HepG2 (cell line): Measurements from ENCODE around the gene GBA2. TPM values are rescaled to one million over a fixed set of nuclear protein-coding genes. Genes with fewer than 3 reads are reported as not detected.

Experiments used
- ATAC-seq: fragments of 200-7000 bp; cut with Tn5 transposase; 3 replicates; pipeline ENCODE4 v1.9.1; 2020; ENCODE audit warnings: mild to moderate bottlenecking, moderate library complexity
- BruUV-seq: library from RNA; stranded (reverse); fragments of 400-500 nt; replicated peaks from 2 replicates; lab custom pipeline; 2021; lab: Mats Ljungman, UMichigan
- CTCF ChIA-PET: fragments of 300-600 bp; formaldehyde crosslinking; extraction: SDS; loops from one replicate; lab custom pipeline; 2021; ENCODE audit warnings: low total read pairs, inconsistent platforms, low intra/inter-chr PET ratio; lab: Yijun Ruan, JAX
- POLR2A ChIA-PET: fragments of 350-600 bp; sonication (Branson Sonifier 250); formaldehyde crosslinking; loops from one replicate; lab custom pipeline; 2020; ENCODE audit warnings: antibody characterized with exemption, inconsistent platforms; lab: Yijun Ruan, JAX
- DNase-seq: peaks from one replicate; pipeline ENCODE4 v3.0.0-alpha.2; 2015; ENCODE audit warnings: low spot score
- FAIRE-seq: peaks from 3 replicates; lab custom pipeline; 2011; peaks lifted over from hg19 to GRCh38; lab: Jason Lieb, UNC
- H2AFZ ChIP-seq: one replicate; pipeline ENCODE4 v1.6.1; 2011; ENCODE audit warnings: low read length, inconsistent platforms
- H3K27ac ChIP-seq: fragments of 300-600 bp; 3 replicates; pipeline ENCODE4 v1.8.0; 2011; ENCODE audit warnings: mixed run types, mild to moderate bottlenecking, mixed read lengths, low read length, inconsistent platforms; ENCODE audit not compliant: insufficient read depth; ENCODE audit errors: extremely low read length
- H3K27me3 ChIP-seq, 2 experiments: fragments of 200-600 bp in 1 of 2; 2 replicates in 1 of 2; 3 replicates in 1 of 2; pipeline versions ENCODE4 v1.6.0 to v1.8.0; 2011; ENCODE audit warnings: low read length in 2 of 2, mild to moderate bottlenecking in 2 of 2, moderate library complexity in 2 of 2, inconsistent platforms in 1 of 2; ENCODE audit not compliant: insufficient read depth in 2 of 2, control insufficient read depth in 1 of 2
- H3K36me3 ChIP-seq, 2 experiments: fragments of 200-600 bp in 1 of 2; replicated peaks in 1 of 2; 2 replicates in 1 of 2; 3 replicates in 1 of 2; pipeline versions ENCODE4 v1.5.1 to v1.8.0; 2011; ENCODE audit warnings: low read length in 2 of 2, inconsistent platforms in 1 of 2; ENCODE audit not compliant: insufficient read depth in 2 of 2, control insufficient read depth in 1 of 2
- H3K4me1 ChIP-seq: 2 replicates; pipeline ENCODE4 v1.5.1; 2012; ENCODE audit warnings: low read length, inconsistent platforms; ENCODE audit not compliant: insufficient read depth
- H3K4me2 ChIP-seq: 2 replicates; pipeline ENCODE4 v1.6.0; 2011; ENCODE audit warnings: low read depth, low read length, inconsistent platforms
- H3K4me3 ChIP-seq, 3 experiments: fragments of 200-600 bp in 1 of 3; sonication (generic), shearing (Covaris generic) in 1 of 3; replicated peaks in 1 of 3; 2 replicates each; pipeline ENCODE4 v1.5.1; 2011 to 2016; ENCODE audit warnings: low read length in 3 of 3, inconsistent platforms in 2 of 3, low read depth in 2 of 3, mild to moderate bottlenecking in 2 of 3, control low read depth in 1 of 3, mixed read lengths in 1 of 3; ENCODE audit not compliant: insufficient read depth in 1 of 3
- H3K79me2 ChIP-seq: one replicate; pipeline ENCODE4 v1.6.1; 2011; ENCODE audit warnings: low read length, inconsistent platforms; ENCODE audit not compliant: insufficient read depth
- H3K9ac ChIP-seq: 2 replicates; pipeline ENCODE4 v1.6.0; 2011; ENCODE audit warnings: mild to moderate bottlenecking, low read depth, low read length, inconsistent platforms; ENCODE audit not compliant: insufficient read depth
- H3K9me3 ChIP-seq: 2 replicates; pipeline ENCODE4 v1.5.1; 2012; ENCODE audit warnings: mild to moderate bottlenecking, low read length
- H4K20me1 ChIP-seq: 2 replicates; pipeline ENCODE4 v1.6.0; 2011; ENCODE audit warnings: inconsistent platforms, mild to moderate bottlenecking, low read length, moderate library complexity; ENCODE audit not compliant: insufficient read depth
- FOSL2 ChIP-seq: sonication (generic); formaldehyde crosslinking; IDR thresholded peaks from 2 replicates; pipeline ENCODE4 v1.4.0; 2020; ENCODE audit warnings: missing genetic modification reagents
- HCFC1 ChIP-seq: fragments of 150-350 bp; IDR thresholded peaks from 2 replicates; pipeline ENCODE4 v1.6.1; 2014; ENCODE audit warnings: low read depth, low read length
- NR2F1 ChIP-seq, 2 experiments: fragments of 450-650 bp in 1 of 2; formaldehyde crosslinking in 1 of 2; IDR thresholded peaks; 2 replicates each; pipeline versions ENCODE4 v1.5.0 to v1.6.1; 2016 to 2020; ENCODE audit warnings: mild to moderate bottlenecking in 1 of 2, missing compliant biosample characterization in 1 of 2, missing genetic modification reagents in 1 of 2, moderate library complexity in 1 of 2
- NR2F6 ChIP-seq, 2 experiments: IDR thresholded peaks; 2 replicates each; pipeline ENCODE4 v1.6.1; 2016; ENCODE audit warnings: antibody characterized with exemption in 1 of 2, mild to moderate bottlenecking in 1 of 2
- ZNF629 ChIP-seq: sonication (generic); formaldehyde crosslinking; conservative IDR thresholded peaks from 2 replicates; pipeline ENCODE4 v1.5.0; 2020; ENCODE audit warnings: missing genetic modification reagents
- WGBS: methylation state at CpG from one replicate; pipeline ENCODE4 v1.1.6; 2017; ENCODE audit warnings: low lambda C conversion rate; 5-methylcytosine and 5-hydroxymethylcytosine counted together
- in situ Hi-C: cut with HindIII; loops from 2 replicates; pipeline ENCODE4 v1.10.0; 2017; ENCODE audit warnings: low pct_unique_long_range_greater_than_20kb; ENCODE audit not compliant: extremely low pct_ligation_motif_present
- intact Hi-C: fragments of 100-400 bp; cut with micrococcal nuclease; formaldehyde crosslinking; loops from one replicate; pipeline ENCODE4 v1.10.0; 2022; ENCODE audit not compliant: unreplicated experiment
- polyA plus RNA-seq, 8 experiments: library from polyadenylated mRNA; depleted of rRNA in 3 of 8; stranded (reverse) in 7 of 8; unstranded in 1 of 8; fragments of >200 nt; fragmentation: Illumina TruSeq in 4 of 8; extraction: Trizol in 4 of 8; gene quantifications; 2 replicates each; pipeline versions ENCODE4 v1.2.1 to v1.2.3, GENCODE V29; 2011 to 2016; ENCODE audit warnings: low read depth in 4 of 8, missing spikeins in 1 of 8, mixed read lengths in 1 of 8; ENCODE audit not compliant: insufficient read depth in 1 of 8
- total RNA-seq, 5 experiments: library from RNA; depleted of rRNA; stranded (reverse); fragments of >200 nt; fragmentation: Illumina TruSeq; extraction: Trizol; gene quantifications; 2 replicates each; pipeline ENCODE4 v1.2.3, GENCODE V29; 2016; ENCODE audit warnings: low read depth in 1 of 5
- TF ChIP-seq, protein P1 (sequence below): sonication (generic); formaldehyde crosslinking; IDR thresholded peaks from 2 replicates; pipeline ENCODE4 v1.5.0; 2020; ENCODE audit warnings: mild to moderate bottlenecking, low read depth, missing genetic modification reagents, borderline replicate concordance
- TF ChIP-seq, protein P2 (sequence below): sonication (generic); formaldehyde crosslinking; IDR thresholded peaks from 2 replicates; pipeline ENCODE4 v1.9.0; 2021; ENCODE audit warnings: missing genetic modification reagents, borderline replicate concordance

The GBA2 gene
- total and polyA plus RNA-seq, 2 of the 13 experiments (the other 11 are each of a cell fraction or from before 2014, with no cell fraction given) = 37.5 to 86.1 TPM

DNA sequence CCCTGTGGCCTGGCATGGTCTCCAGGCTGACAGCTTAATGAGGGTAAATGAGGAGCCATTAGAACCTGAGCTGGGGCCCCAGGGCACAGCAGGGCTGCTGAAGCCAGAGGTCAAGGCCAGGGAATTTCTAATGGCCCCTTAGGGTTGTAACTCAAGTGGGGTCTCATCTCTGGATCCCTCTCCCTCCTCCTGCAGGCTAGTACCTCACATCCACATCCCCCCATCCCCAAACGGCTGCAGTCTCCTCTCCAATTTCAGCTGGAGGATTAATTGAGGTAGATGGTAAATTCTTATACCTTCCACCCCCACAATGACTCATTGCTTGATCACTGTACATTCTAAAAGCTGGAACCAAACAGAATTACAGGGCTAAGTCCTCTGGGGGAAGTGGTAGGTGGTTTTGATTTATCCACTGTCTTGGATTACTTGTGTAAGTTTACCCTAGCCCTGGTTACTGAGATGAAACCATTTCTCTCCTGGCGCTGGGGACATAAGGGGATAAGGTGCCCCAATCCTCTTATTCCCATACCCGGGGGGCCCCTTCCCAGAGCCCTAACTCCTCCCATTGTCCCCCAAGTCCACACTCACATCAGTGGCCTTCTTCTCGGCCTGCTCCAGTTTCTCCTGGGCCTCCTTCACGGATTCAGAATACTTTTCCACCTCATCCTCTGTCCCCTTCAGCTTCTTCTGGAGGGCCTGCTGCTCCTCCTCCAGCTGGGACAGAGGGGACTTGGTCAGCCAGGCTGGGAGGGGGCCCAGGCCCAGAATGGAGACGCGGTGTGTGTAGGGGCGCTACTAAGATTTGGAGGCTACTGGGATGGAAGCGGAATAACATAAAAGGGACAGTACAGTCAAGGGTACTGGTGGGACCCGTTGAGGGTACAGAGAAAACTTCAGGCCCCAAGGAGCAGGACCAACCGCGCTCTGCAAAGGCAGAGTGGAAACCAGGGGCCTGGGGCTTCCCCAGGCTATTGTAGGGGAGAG is 60.2 kb downstream of the GBA2 start:
- peak overlapping the region; percentile 45 for H3K4me2 ChIP-seq
- peak overlapping the region in 1 of 3 experiments; percentile 23; a peak in 1 of 6 replicates for H3K4me3 ChIP-seq
- H3K27me3 ChIP-seq = no peaks in the 10 kb centered on the region
- H4K20me1 ChIP-seq = no peaks in the 10 kb centered on the region
- H3K9ac ChIP-seq = no peak overlapping the region
- H3K4me1 ChIP-seq = peaks cover 63% of the 10 kb centered on the region
- no TSS peak for BruUV-seq
- H3K79me2 ChIP-seq = no peaks in the 10 kb centered on the region
- ChIA-PET CTCF (no interaction called here), POLR2A (interaction anchor here (1.1 to 6.1 kb wide), 5 partner anchors 8 to 43 kb away, joined by 3 to 68 read pairs (median 8); partner anchors contain the start of genes ARHGEF39, CCDC107 and RMRP)
- 52% methylated on average over 12 of the region's 12 CpGs for WGBS
- TF ChIP-seq NR2F1 (CRISPR knock-in tag; IDR thresholded peaks at IDR 0.05) (peak in 1 of 2 experiments; percentile 82; a peak in 2 of 4 replicates), NR2F6 (IDR thresholded peaks at IDR 0.05) (peak; percentile 71), NR2F6 (CRISPR knock-in tag; IDR thresholded peaks at IDR 0.05) (peak; percentile 42; the same call in 1 of the 2 replicates), FOSL2 (CRISPR knock-in tag) (peak; percentile 40; the same call in 1 of the 2 replicates), HCFC1 (no peak)
- DNase-seq (peak; percentile 39), ATAC-seq (peak; percentile 9), FAIRE-seq (no peak)
- no peaks in the 10 kb centered on the region for H3K36me3 ChIP-seq
- no peaks in the 10 kb centered on the region for H3K9me3 ChIP-seq
- intact Hi-C loops (no loop called here), in situ Hi-C loops (no loop called here)
- H3K27ac ChIP-seq = no peak overlapping the region
- H2AFZ ChIP-seq = no peak overlapping the region

DNA sequence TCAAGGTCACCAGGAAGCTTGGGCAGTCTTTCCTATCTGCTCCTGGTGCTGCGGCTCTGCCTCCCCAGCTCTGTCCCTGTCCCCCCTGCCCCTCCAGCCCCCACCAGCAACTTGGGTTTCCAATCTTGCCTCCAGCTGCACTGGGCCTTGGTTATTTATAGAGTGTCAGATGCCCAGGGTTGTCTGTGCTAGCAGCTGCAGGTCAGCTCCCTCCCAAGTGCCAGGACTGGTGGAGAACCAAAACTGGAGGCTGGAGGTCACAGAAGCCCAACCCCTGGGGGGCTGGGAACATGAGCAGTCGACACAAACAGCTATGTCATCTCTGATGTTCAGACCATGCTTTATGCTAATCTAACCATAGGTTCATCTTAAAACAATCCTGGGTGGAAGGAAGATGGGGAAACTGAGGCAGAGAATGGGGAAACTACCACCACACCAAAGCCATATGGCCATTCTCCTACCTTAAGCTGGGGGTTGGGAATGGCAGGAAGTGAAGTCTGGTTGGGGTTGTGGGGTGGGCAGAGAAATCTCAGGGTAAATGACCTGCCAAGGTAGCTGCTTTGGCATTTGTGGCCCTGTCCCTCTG is 61.0 kb downstream of the GBA2 start:
- H3K9me3 ChIP-seq = no peaks in the 10 kb centered on the region
- no peaks in the 10 kb centered on the region for H3K79me2 ChIP-seq
- H3K9ac ChIP-seq = no peak overlapping the region
- 89% methylated on average over 1 of the region's 2 CpGs for WGBS
- H2AFZ ChIP-seq = no peak overlapping the region
- intact Hi-C loops (no loop called here), in situ Hi-C loops (no loop called here)
- FAIRE-seq (no peak), ATAC-seq (no peak), DNase-seq (no peak)
- CTCF ChIA-PET = no interaction called here
- no peaks in the 10 kb centered on the region for H4K20me1 ChIP-seq
- POLR2A ChIA-PET = interaction anchor here (0.7 to 6.1 kb wide), 5 partner anchors 7 to 29 kb away, joined by 3 to 68 read pairs (median 8); partner anchors contain the start of genes ARHGEF39, CCDC107 and RMRP
- H3K4me1 ChIP-seq = peaks cover 63% of the 10 kb centered on the region
- no peaks in the 10 kb centered on the region for H3K27me3 ChIP-seq
- BruUV-seq = no TSS peak
- no peak overlapping the region for H3K27ac ChIP-seq
- peak overlapping the region; percentile 41; the same call in 1 of the 2 replicates for H3K4me2 ChIP-seq
- H3K36me3 ChIP-seq = no peaks in the 10 kb centered on the region
- no peak overlapping the region for H3K4me3 ChIP-seq
- TF ChIP-seq, protein P1, sequence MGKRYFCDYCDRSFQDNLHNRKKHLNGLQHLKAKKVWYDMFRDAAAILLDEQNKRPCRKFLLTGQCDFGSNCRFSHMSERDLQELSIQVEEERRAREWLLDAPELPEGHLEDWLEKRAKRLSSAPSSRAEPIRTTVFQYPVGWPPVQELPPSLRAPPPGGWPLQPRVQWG = no peak
- no peak for TF ChIP-seq ZNF629 (CRISPR knock-in tag)
- TF ChIP-seq, protein P2, sequence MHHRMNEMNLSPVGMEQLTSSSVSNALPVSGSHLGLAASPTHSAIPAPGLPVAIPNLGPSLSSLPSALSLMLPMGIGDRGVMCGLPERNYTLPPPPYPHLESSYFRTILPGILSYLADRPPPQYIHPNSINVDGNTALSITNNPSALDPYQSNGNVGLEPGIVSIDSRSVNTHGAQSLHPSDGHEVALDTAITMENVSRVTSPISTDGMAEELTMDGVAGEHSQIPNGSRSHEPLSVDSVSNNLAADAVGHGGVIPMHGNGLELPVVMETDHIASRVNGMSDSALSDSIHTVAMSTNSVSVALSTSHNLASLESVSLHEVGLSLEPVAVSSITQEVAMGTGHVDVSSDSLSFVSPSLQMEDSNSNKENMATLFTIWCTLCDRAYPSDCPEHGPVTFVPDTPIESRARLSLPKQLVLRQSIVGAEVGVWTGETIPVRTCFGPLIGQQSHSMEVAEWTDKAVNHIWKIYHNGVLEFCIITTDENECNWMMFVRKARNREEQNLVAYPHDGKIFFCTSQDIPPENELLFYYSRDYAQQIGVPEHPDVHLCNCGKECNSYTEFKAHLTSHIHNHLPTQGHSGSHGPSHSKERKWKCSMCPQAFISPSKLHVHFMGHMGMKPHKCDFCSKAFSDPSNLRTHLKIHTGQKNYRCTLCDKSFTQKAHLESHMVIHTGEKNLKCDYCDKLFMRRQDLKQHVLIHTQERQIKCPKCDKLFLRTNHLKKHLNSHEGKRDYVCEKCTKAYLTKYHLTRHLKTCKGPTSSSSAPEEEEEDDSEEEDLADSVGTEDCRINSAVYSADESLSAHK = no peak
